ENCODE results near the gene PIH1D2.
"Not testable (repeated sequence)": the region's sequence is repeated elsewhere in the genome, so short reads cannot be mapped to it uniquely, and the experiment has no call there.

PIH1D2 gene

GRCh38 chr11:112050721-112051120 lies 23.1 kb downstream of the PIH1D2 start:
- no peak for DNase-seq

- DNase-seq: no peak
Observed at GRCh38 chr11:112049777-112050176, 24.0 kb downstream of the PIH1D2 start.

- not testable (repeated sequence) for DNase-seq
Observed at GRCh38 chr11:112048256-112048655, 25.6 kb downstream of the PIH1D2 start.

- DNase-seq: not testable (repeated sequence)
Observed at GRCh38 chr11:112046647-112047046, 27.2 kb downstream of the PIH1D2 start.

- no peak for DNase-seq
Observed at GRCh38 chr11:112044961-112045360, 28.9 kb downstream of the PIH1D2 start.

GRCh38 chr11:112042961-112043304 lies 30.9 kb downstream of the PIH1D2 start:
- no peak for DNase-seq

- DNase-seq: no peak
Observed at GRCh38 chr11:112042161-112042960, 31.5 kb downstream of the PIH1D2 start.

GRCh38 chr11:112037527-112037926 lies 36.3 kb downstream of the PIH1D2 start:
- DNase-seq: no peak

GRCh38 chr11:112033902-112034301 lies 39.9 kb downstream of the PIH1D2 start:
- no peak for DNase-seq

GRCh38 chr11:112029460-112029859 lies 44.4 kb downstream of the PIH1D2 start:
- DNase-seq: no peak

- DNase-seq: not testable (repeated sequence)
Observed at GRCh38 chr11:112026784-112027410, 46.9 kb downstream of the PIH1D2 start.

GRCh38 chr11:112025707-112026106 lies 48.1 kb downstream of the PIH1D2 start:
- DNase-seq: no peak

- peak; percentile 90 for DNase-seq
Observed at GRCh38 chr11:112024773-112025678, 48.8 kb downstream of the PIH1D2 start, which contains the start of gene DLAT. Gene DLAT (plus strand): TSS chr11:112025408. CDS start chr11:112025473, 65 bp downstream.

GRCh38 chr11:112024178-112024772 lies 49.5 kb downstream of the PIH1D2 start:
- no peak for DNase-seq

GRCh38 chr11:112023104-112023503 lies 50.7 kb downstream of the PIH1D2 start:
- DNase-seq: no peak

GRCh38 chr11:112019066-112019465 lies 54.8 kb downstream of the PIH1D2 start:
- DNase-seq: no peak

Data from NCI-H146 (cell line).